ENCODE measurements around the gene KCNE4.

KCNE4 gene

DNA sequence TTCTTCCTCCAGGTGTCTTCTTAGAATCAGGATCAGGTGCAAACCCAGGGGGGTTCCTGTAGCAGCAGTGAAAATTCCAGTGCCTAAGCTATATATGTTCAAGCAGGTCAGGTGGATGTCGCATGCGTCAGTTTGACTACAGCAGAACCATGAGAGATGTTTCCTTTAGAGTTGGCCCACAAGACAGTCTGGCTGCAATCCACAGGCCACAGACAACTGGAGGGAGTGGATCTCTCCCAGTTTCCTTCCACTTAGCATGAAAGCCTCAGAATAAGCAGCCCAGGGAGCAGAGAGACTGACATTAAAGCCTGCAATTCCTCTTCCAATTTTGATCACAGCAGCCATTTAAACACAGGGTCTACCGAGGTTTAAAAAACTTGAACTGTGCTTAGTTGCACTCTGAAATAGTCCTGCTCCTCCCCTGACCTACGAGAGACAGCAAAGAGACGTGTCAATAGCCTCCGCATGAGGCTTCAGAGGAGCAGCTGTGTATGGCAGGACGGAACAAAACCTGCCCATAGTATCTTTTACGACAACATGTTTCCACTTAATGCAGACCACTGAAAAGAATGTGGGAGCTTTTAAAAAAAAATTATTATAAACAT is 988 bp upstream of the KCNE4 start:
- Histone ChIP-seq H3K4me2 (ENCODE audit: low read depth, low read length) (no peak overlapping the region), H3K79me2 (ENCODE audit: low read length) (no peaks in the 10 kb centered on the region), H3K4me1 (ENCODE audit: low read length) (no peaks in the 10 kb centered on the region), H3K36me3 (replicated peaks; ENCODE audit: insufficient read depth, low read length) (no peaks in the 10 kb centered on the region), H3K9me2 (replicated peaks; ENCODE audit: insufficient read depth, low read length) (no peaks in the 10 kb centered on the region), H2AFZ (ENCODE audit: low read length) (no peak overlapping the region), H3K9ac (ENCODE audit: low read length) (no peak overlapping the region), H3F3A (ENCODE audit: insufficient read depth, low read length) (no peaks in the 10 kb centered on the region), H3K27ac (ENCODE audit: low read length) (no peak overlapping the region), H4K20me1 (ENCODE audit: insufficient read depth, low read length) (no peaks in the 10 kb centered on the region), H3K4me3 (ENCODE audit: low read length) (no peak overlapping the region), H3K9me3 (replicated peaks; ENCODE audit: insufficient read depth, low read length) (no peaks in the 10 kb centered on the region), H3K27me3 (replicated peaks; ENCODE audit: insufficient read depth, low read length) (no peaks in the 10 kb centered on the region)
- TF ChIP-seq, protein P1, sequence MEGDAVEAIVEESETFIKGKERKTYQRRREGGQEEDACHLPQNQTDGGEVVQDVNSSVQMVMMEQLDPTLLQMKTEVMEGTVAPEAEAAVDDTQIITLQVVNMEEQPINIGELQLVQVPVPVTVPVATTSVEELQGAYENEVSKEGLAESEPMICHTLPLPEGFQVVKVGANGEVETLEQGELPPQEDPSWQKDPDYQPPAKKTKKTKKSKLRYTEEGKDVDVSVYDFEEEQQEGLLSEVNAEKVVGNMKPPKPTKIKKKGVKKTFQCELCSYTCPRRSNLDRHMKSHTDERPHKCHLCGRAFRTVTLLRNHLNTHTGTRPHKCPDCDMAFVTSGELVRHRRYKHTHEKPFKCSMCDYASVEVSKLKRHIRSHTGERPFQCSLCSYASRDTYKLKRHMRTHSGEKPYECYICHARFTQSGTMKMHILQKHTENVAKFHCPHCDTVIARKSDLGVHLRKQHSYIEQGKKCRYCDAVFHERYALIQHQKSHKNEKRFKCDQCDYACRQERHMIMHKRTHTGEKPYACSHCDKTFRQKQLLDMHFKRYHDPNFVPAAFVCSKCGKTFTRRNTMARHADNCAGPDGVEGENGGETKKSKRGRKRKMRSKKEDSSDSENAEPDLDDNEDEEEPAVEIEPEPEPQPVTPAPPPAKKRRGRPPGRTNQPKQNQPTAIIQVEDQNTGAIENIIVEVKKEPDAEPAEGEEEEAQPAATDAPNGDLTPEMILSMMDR (IDR thresholded peaks at IDR 0.05; ENCODE audit: low read length) = no peak
- no peak for TF ChIP-seq EZH2phosphoT487 (IDR thresholded peaks at IDR 0.05; ENCODE audit: low read length)
- no peak for TF ChIP-seq EZH2 (optimal IDR thresholded peaks at IDR 0.05; ENCODE audit: low read depth, low read length)
- no peak for DNase-seq

DNA sequence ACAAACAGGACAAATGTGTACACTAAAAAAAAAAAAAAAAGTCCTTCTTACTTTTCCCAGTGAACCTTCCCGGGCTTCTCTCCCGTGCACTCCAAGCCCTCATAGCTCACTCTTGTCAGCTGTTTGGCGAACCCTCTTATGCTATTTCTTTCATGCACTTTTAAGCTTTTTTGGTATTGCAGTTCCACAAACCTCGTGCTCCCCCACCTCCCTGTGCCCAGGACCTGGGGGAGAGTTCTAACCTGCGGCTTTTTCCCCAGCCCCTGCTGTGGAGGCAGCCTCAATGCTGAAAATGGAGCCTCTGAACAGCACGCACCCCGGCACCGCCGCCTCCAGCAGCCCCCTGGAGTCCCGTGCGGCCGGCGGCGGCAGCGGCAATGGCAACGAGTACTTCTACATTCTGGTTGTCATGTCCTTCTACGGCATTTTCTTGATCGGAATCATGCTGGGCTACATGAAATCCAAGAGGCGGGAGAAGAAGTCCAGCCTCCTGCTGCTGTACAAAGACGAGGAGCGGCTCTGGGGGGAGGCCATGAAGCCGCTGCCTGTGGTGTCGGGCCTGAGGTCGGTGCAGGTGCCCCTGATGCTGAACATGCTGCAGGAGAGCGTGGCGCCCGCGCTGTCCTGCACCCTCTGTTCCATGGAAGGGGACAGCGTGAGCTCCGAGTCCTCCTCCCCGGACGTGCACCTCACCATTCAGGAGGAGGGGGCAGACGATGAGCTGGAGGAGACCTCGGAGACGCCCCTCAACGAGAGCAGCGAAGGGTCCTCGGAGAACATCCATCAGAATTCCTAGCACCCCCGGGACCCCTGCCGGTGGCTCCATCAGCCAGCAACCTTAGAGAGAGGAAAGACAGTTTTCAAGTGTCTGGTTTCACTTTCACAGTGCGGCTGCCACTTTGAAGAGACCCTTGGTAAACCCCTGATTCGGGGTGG is 826 bp downstream of the KCNE4 start:
- TF ChIP-seq, protein P1 (IDR thresholded peaks at IDR 0.05; ENCODE audit: low read length) = no peak
- TF ChIP-seq EZH2phosphoT487 (IDR thresholded peaks at IDR 0.05; ENCODE audit: low read length) (no peak), EZH2 (optimal IDR thresholded peaks at IDR 0.05; ENCODE audit: low read depth, low read length) (no peak)
- no peaks in the 10 kb centered on the region for H3K9me2 ChIP-seq (replicated peaks; ENCODE audit: insufficient read depth, low read length)
- H3F3A ChIP-seq (ENCODE audit: insufficient read depth, low read length) = no peaks in the 10 kb centered on the region
- no peaks in the 10 kb centered on the region for H3K27me3 ChIP-seq (replicated peaks; ENCODE audit: insufficient read depth, low read length)
- no peaks in the 10 kb centered on the region for H3K79me2 ChIP-seq (ENCODE audit: low read length)
- H4K20me1 ChIP-seq (ENCODE audit: insufficient read depth, low read length) = no peaks in the 10 kb centered on the region
- H3K27ac ChIP-seq (ENCODE audit: low read length) = no peak overlapping the region
- no peak overlapping the region for H3K4me3 ChIP-seq (ENCODE audit: low read length)
- no peak for DNase-seq
- no peaks in the 10 kb centered on the region for H3K36me3 ChIP-seq (replicated peaks; ENCODE audit: insufficient read depth, low read length)
- no peaks in the 10 kb centered on the region for H3K4me1 ChIP-seq (ENCODE audit: low read length)
- no peak overlapping the region for H3K9ac ChIP-seq (ENCODE audit: low read length)
- H2AFZ ChIP-seq (ENCODE audit: low read length) = no peak overlapping the region
- H3K9me3 ChIP-seq (replicated peaks; ENCODE audit: insufficient read depth, low read length) = no peaks in the 10 kb centered on the region
- no peak overlapping the region for H3K4me2 ChIP-seq (ENCODE audit: low read depth, low read length)

DNA sequence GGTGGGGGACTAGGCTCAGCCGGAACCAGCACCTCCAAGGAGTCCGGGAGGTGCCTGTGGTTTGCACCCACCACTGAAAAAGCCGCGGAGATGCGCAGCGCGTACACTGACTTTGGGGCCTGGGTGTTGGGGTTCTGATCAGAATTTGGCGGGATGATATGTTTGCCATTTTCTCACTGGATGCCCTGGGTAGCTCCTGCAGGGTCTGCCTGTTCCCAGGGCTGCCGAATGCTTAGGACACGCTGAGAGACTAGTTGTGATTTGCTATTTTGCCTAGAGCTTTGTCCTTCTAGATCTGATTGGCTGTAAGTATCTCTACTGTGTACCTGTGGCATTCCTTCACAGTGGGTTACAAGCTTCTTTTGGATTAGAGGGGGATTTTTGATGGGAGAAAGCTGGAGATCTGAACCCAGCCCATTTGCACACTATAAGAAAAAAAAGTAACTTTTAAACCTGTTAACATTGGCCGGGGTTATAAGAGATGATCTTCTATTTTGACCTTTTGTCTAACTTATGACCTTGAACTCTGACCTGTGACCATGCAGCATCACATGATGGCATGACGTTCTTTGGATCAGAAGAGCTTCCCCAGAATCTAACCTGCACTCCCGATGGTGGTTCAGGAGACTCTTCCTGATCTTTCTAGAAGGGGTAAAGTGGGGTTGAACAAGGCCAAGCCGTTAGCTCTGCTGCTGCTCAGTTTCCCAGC is 1.6 kb downstream of the KCNE4 start:
- Histone ChIP-seq H3K4me2 (ENCODE audit: low read depth, low read length) (no peak overlapping the region), H3K27ac (ENCODE audit: low read length) (no peak overlapping the region)
- TF ChIP-seq, protein P1 (IDR thresholded peaks at IDR 0.05; ENCODE audit: low read length) = no peak
- TF ChIP-seq EZH2phosphoT487 (IDR thresholded peaks at IDR 0.05; ENCODE audit: low read length) (no peak), EZH2 (optimal IDR thresholded peaks at IDR 0.05; ENCODE audit: low read depth, low read length) (no peak)

More for the DNA sequence above, 1.6 kb downstream of the KCNE4 start:
- H3F3A ChIP-seq (ENCODE audit: insufficient read depth, low read length) = no peaks in the 10 kb centered on the region
- H3K4me3 ChIP-seq (ENCODE audit: low read length) = no peak overlapping the region
- no peaks in the 10 kb centered on the region for H3K27me3 ChIP-seq (replicated peaks; ENCODE audit: insufficient read depth, low read length)
- no peaks in the 10 kb centered on the region for H3K79me2 ChIP-seq (ENCODE audit: low read length)
- H3K4me1 ChIP-seq (ENCODE audit: low read length) = no peaks in the 10 kb centered on the region
- H4K20me1 ChIP-seq (ENCODE audit: insufficient read depth, low read length) = no peaks in the 10 kb centered on the region
- H2AFZ ChIP-seq (ENCODE audit: low read length) = no peak overlapping the region
- no peaks in the 10 kb centered on the region for H3K9me2 ChIP-seq (replicated peaks; ENCODE audit: insufficient read depth, low read length)
- no peaks in the 10 kb centered on the region for H3K9me3 ChIP-seq (replicated peaks; ENCODE audit: insufficient read depth, low read length)
- H3K36me3 ChIP-seq (replicated peaks; ENCODE audit: insufficient read depth, low read length) = no peaks in the 10 kb centered on the region
- DNase-seq = no peak
- no peak overlapping the region for H3K9ac ChIP-seq (ENCODE audit: low read length)
